ENCODE results near the gene PUM2. TPM values are rescaled to one million over a fixed set of nuclear protein-coding genes. Genes with fewer than 3 reads are reported as not detected.

The PUM2 gene
- total RNA-seq, 1 experiment from 2014 or later, result 117 TPM

GRCh38 chr2:20300656-20301055 is 50.0 kb downstream of the PUM2 start:
- no peaks in the 10 kb centered on the region for H3K9me3 Mint-ChIP-seq (ENCODE audit: unreplicated experiment)
- POLR2A ChIA-PET, result no interaction called here
- H3K4me3 ChIP-seq (ENCODE audit: low read depth, low read length), result no peak overlapping the region
- 0 out of 2 replicates have a peak, but pooled peaks cover 5% of the 10 kb centered on the region for H3K4me1 ChIP-seq
- H3K27ac Mint-ChIP-seq (ENCODE audit: unreplicated experiment), result no peak overlapping the region
- H3K27me3 ChIP-seq (replicated peaks; ENCODE audit: control insufficient read depth, insufficient read depth, low read length), result no peaks in the 10 kb centered on the region
- TF ChIP-seq CTCF (IDR thresholded peaks at IDR 0.05; ENCODE audit: insufficient read depth in 1 of 2, low read depth in 1 of 2, low read length in 1 of 2, severe bottlenecking in 1 of 2, unreplicated experiment in 1 of 2), result no peak
- peaks cover 88% of the 10 kb centered on the region for H3K36me3 Mint-ChIP-seq (ENCODE audit: insufficient read depth, unreplicated experiment)
- intact Hi-C loops (cut with micrococcal nuclease; ENCODE audit: unreplicated experiment), result no loop called here
- no peak for DNase-seq
- H3K36me3 ChIP-seq (ENCODE audit: control insufficient read depth, insufficient read depth, low read length), result peaks cover 2% of the 10 kb centered on the region; the same call in 1 of the 2 replicates
- H3K4me3 Mint-ChIP-seq (ENCODE audit: unreplicated experiment), result no peak overlapping the region
- CTCF ChIA-PET, result interaction anchor here (0.6 to 1.1 kb wide), 3 partner anchors 10 to 207 kb away, joined by 3 to 5 read pairs (median 3); no protein-coding TSS in a partner anchor
- BruUV-seq (replicated peaks), result no TSS peak
- H3K27me3 Mint-ChIP-seq (ENCODE audit: insufficient read depth, unreplicated experiment), result no peaks in the 10 kb centered on the region
- H3K9me3 ChIP-seq, result no peaks in the 10 kb centered on the region
- H3K4me1 Mint-ChIP-seq (ENCODE audit: low read depth, unreplicated experiment), result peaks cover 15% of the 10 kb centered on the region

- Histone ChIP-seq H3K4me1 (0 out of 2 replicates have a peak, but pooled peaks cover 5% of the 10 kb centered on the region), H3K4me3 (ENCODE audit: low read depth, low read length) (no peak overlapping the region), H3K36me3 (ENCODE audit: control insufficient read depth, insufficient read depth, low read length) (peaks cover 2% of the 10 kb centered on the region; the same call in 1 of the 2 replicates), H3K9me3 (no peaks in the 10 kb centered on the region), H3K27me3 (replicated peaks; ENCODE audit: control insufficient read depth, insufficient read depth, low read length) (no peaks in the 10 kb centered on the region)
- peak overlapping the region; percentile 48 for H3K27ac Mint-ChIP-seq (ENCODE audit: unreplicated experiment)
- intact Hi-C loops (cut with micrococcal nuclease; ENCODE audit: unreplicated experiment), result no loop called here
- H3K36me3 Mint-ChIP-seq (ENCODE audit: insufficient read depth, unreplicated experiment), result peaks cover 90% of the 10 kb centered on the region
- CTCF ChIA-PET, result no interaction called here
- POLR2A ChIA-PET, result no interaction called here
- H3K4me1 Mint-ChIP-seq (ENCODE audit: low read depth, unreplicated experiment), result peaks cover 11% of the 10 kb centered on the region
- no peaks in the 10 kb centered on the region for H3K27me3 Mint-ChIP-seq (ENCODE audit: insufficient read depth, unreplicated experiment)
- TF ChIP-seq CTCF (IDR thresholded peaks at IDR 0.05; ENCODE audit: insufficient read depth in 1 of 2, low read depth in 1 of 2, low read length in 1 of 2, severe bottlenecking in 1 of 2, unreplicated experiment in 1 of 2), result no peak
- H3K9me3 Mint-ChIP-seq (ENCODE audit: unreplicated experiment), result no peaks in the 10 kb centered on the region
- DNase-seq, result no peak
- BruUV-seq (replicated peaks), result no TSS peak
- H3K4me3 Mint-ChIP-seq (ENCODE audit: unreplicated experiment), result no peak overlapping the region
Observed at GRCh38 chr2:20299113-20299512, 51.5 kb downstream of the PUM2 start.

GRCh38 chr2:20294231-20294630 is 56.4 kb downstream of the PUM2 start:
- Histone ChIP-seq H3K4me3 (ENCODE audit: low read depth, low read length) (no peak overlapping the region), H3K36me3 (ENCODE audit: control insufficient read depth, insufficient read depth, low read length) (peaks cover 3% of the 10 kb centered on the region), H3K4me1 (peaks cover 3% of the 10 kb centered on the region; the same call in 1 of the 2 replicates), H3K9me3 (no peaks in the 10 kb centered on the region), H3K27me3 (replicated peaks; ENCODE audit: control insufficient read depth, insufficient read depth, low read length) (no peaks in the 10 kb centered on the region)
- Mint-ChIP-seq H3K4me1 (ENCODE audit: low read depth, unreplicated experiment) (peaks cover 7% of the 10 kb centered on the region), H3K4me3 (ENCODE audit: unreplicated experiment) (no peak overlapping the region), H3K36me3 (ENCODE audit: insufficient read depth, unreplicated experiment) (peaks cover 59% of the 10 kb centered on the region), H3K27ac (ENCODE audit: unreplicated experiment) (no peak overlapping the region), H3K9me3 (ENCODE audit: unreplicated experiment) (no peaks in the 10 kb centered on the region), H3K27me3 (ENCODE audit: insufficient read depth, unreplicated experiment) (no peaks in the 10 kb centered on the region)
- DNase-seq, result no peak
- POLR2A ChIA-PET, result no interaction called here
- no TSS peak for BruUV-seq (replicated peaks)
- CTCF ChIA-PET, result interaction anchor here (1.2 kb wide), 1 partner anchor 191 kb away, joined by 3 read pairs; no protein-coding TSS in a partner anchor
- intact Hi-C loops (cut with micrococcal nuclease; ENCODE audit: unreplicated experiment), result no loop called here
- TF ChIP-seq CTCF (IDR thresholded peaks at IDR 0.05; ENCODE audit: insufficient read depth in 1 of 2, low read depth in 1 of 2, low read length in 1 of 2, severe bottlenecking in 1 of 2, unreplicated experiment in 1 of 2), result no peak

All from Caco-2 (cell line).